ENCODE results near the gene BEST4. TPM values are rescaled to one million over a fixed set of nuclear protein-coding genes. Genes with fewer than 3 reads are reported as not detected.
A peak's percentile ranks its signal among the peaks of the same experiment; 100 is the strongest.

The BEST4 gene
- total RNA-seq = 1 to 10 TPM in 1 of 2 donors, not detected in 1; 4.1 TPM

- Histone ChIP-seq H3K27me3 (replicated peaks; ENCODE audit: insufficient read depth) (no peaks in the 10 kb centered on the region), H3K4me3 (no peak within 1 kb of the TSS), H3K9me3 (no peaks in the 10 kb centered on the region), H3K27ac (peak within 1 kb of the TSS in 1 of 2 donors; percentile 82), H3K4me1 (ENCODE audit: control insufficient read depth in 1 of 2, low read depth in 2 of 2) (peaks cover 12 to 30% of the 10 kb centered on the region in 2 donors), H3K36me3 (no peaks in the 10 kb centered on the region)
- DNase-seq (ENCODE audit: low spot score) = no peak
- no peak for ATAC-seq (ENCODE audit: insufficient number of reproducible peaks, low FRiP score, low read depth)
- no peak for TF ChIP-seq CTCF (IDR thresholded peaks at IDR 0.05)
Measured at GRCh38 chr1:44788120-44788860, at the start of gene BEST4. BEST4 (minus strand) TSS chr1:44788170; CDS start chr1:44787705, 465 bp downstream.

- no peak overlapping the region for H3K27ac ChIP-seq
- peaks cover 0 to 4% of the 10 kb centered on the region in 2 donors for H3K4me1 ChIP-seq (ENCODE audit: control insufficient read depth in 1 of 2, low read depth in 2 of 2)
- no peaks in the 10 kb centered on the region for H3K36me3 ChIP-seq
- H3K27me3 ChIP-seq (replicated peaks; ENCODE audit: insufficient read depth) = no peaks in the 10 kb centered on the region
- H3K9me3 ChIP-seq = no peaks in the 10 kb centered on the region
- peak overlapping the region; percentile 37 for H3K4me3 ChIP-seq
- ATAC-seq (ENCODE audit: insufficient number of reproducible peaks, low FRiP score, low read depth) (peak; percentile 10), DNase-seq (ENCODE audit: low spot score) (peak; percentile 66)
- TF ChIP-seq CTCF (IDR thresholded peaks at IDR 0.05) = peak; percentile 81
Measured at GRCh38 chr1:44835738-44836675, 48.0 kb upstream of the BEST4 start.

- H3K4me1 ChIP-seq (ENCODE audit: control insufficient read depth in 1 of 2, low read depth in 2 of 2) = peaks cover 0 to 4% of the 10 kb centered on the region in 2 donors
- no peaks in the 10 kb centered on the region for H3K9me3 ChIP-seq
- no peak for ATAC-seq (ENCODE audit: insufficient number of reproducible peaks, low FRiP score, low read depth)
Measured at GRCh38 chr1:44834328-44834727, 46.4 kb upstream of the BEST4 start.

GRCh38 chr1:44832056-44832705 lies 44.2 kb upstream of the BEST4 start:
- DNase-seq (ENCODE audit: low spot score) (no peak), ATAC-seq (ENCODE audit: insufficient number of reproducible peaks, low FRiP score, low read depth) (no peak)
- no peak for TF ChIP-seq CTCF (IDR thresholded peaks at IDR 0.05)
- Histone ChIP-seq H3K9me3 (no peaks in the 10 kb centered on the region), H3K36me3 (no peaks in the 10 kb centered on the region), H3K27me3 (replicated peaks; ENCODE audit: insufficient read depth) (no peaks in the 10 kb centered on the region), H3K4me3 (no peak overlapping the region), H3K27ac (no peak overlapping the region), H3K4me1 (ENCODE audit: control insufficient read depth in 1 of 2, low read depth in 2 of 2) (peaks cover 0 to 4% of the 10 kb centered on the region in 2 donors)

More at GRCh38 chr1:44834328-44834727, 46.4 kb upstream of the BEST4 start:
- no peak for DNase-seq (ENCODE audit: low spot score)
- TF ChIP-seq CTCF (IDR thresholded peaks at IDR 0.05) = no peak
- no peak overlapping the region for H3K27ac ChIP-seq
- no peaks in the 10 kb centered on the region for H3K36me3 ChIP-seq
- no peaks in the 10 kb centered on the region for H3K27me3 ChIP-seq (replicated peaks; ENCODE audit: insufficient read depth)
- no peak overlapping the region for H3K4me3 ChIP-seq
